T-helper 1 cell (primary cell): ENCODE measurements around the gene TAS1R1.
"Not testable (repeated sequence)": the region's sequence is repeated elsewhere in the genome, so short reads cannot be mapped to it uniquely, and the experiment has no call there.

Experiments used
- DNase-seq, 5 donors: peaks; one replicate each; pipeline ENCODE4 v3.0.0-alpha.2; 2012 to 2020

The TAS1R1 gene

DNA sequence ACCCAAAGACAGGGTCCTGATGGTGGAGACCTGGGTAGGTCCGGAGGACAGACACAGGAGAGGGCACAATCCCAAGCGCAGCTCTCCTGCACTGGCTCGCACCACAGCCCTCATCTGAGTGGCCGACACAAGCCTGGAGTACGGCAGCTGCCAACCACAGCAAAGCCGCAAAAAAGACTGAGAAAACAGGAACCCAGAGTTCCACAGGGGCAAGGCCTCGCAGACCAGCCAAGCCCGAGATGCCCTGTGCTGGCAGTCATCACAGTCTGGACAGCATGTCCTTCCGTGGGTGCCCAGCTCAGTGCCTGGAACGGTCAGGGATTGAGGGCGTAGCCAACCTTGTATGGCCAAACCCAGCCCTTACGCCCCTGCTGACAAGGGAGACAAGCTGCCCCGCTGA, 36.1 kb downstream of the TAS1R1 start:
- DNase-seq: no peak

- no peak for DNase-seq
Observed at GRCh38 chr1:6591644-6592043, 36.5 kb downstream of the TAS1R1 start.

DNA sequence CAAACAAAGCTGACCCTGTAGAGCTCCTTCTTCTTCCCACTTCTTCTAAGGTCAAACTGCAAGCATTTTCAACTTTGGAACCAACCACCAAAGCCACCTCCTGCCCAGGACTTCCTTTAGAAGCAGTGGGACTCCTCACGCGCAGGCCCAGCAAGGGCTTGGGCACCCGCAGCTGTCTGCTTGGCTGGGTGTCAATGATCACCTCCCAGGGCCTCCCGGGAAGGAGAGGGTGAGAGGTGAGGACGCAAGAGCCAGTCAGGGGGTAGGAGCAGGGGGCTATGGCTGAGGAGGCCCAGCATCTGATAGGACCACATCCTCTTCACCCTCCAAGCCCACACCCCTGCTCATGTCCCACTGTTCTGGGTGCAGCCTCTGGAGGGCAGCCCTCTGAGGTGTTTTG, 37.3 kb downstream of the TAS1R1 start:
- DNase-seq: no peak

DNA sequence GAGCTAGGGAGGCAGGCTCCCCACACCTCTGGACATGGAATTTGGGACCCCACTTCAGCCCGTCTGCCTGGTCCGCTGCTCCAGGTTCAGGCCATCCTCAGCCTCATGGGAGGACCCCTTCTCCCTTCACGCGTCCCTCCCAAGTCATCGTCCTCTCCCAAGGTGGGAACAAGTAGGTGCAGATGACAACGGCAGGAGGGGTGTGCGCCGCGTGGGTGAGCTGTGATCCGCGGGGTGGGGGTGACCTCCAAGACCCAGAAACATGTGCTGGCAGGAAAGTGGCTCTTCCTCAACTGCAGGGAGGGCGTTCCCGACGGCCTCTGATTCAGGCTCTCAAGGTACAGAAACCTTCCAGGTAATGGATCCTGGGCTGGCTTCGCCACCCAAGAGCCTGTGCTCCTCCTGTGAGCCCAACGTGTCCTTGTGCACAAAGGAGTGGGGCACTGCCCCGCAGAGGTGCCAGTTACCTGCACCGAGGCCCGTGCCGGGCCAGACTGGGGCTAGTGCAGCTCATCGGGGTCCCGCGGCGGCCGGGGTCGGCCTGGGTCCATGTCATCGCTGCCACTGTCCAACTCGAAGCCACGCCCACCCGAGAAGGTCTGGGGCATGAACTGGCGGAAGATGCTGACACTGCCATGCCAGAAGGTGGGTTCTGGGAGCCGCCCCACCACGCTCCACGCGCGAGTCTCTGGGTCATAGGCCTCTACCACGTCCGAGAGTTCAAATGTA, 37.9 kb downstream of the TAS1R1 start:
- DNase-seq: no peak

GRCh38 chr1:6593810-6594209, 38.7 kb downstream of the TAS1R1 start:
- DNase-seq: no peak

DNA sequence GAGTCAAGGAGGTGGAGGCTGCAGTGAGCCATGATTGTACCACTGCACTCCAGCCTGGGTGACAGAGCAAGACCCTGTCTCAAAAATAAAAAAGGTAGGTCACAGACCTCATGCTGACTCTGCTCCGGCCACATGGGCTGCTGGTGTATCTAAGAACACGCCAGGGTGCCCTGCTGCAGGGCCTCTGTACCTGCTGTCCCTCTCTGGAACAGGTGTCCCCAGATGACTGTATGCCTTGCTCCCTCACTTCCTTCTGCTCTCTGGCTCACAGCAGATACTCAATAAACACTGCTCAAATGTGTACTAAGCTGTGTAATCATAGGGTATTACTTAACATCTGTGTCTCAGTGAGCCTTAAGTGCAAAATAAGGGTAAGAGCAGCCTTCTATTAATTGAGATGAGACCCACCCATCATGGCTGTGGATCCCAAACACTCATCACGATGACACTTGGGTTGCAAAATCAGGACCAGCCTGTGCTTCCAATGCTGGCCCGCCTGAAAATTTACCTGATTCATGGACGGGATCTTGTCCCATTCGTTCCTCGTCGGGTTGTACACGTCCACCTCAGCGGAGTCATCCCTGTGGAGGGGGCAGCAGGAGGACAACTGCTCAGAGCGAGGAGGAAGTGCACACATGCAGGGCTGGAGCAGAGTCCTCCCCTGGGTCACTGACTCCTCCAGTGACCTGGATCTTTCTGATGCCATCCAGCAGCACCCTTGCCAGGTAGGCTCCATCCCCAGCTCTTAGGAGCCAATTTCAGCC, 40.1 kb downstream of the TAS1R1 start:
- no peak for DNase-seq

DNA sequence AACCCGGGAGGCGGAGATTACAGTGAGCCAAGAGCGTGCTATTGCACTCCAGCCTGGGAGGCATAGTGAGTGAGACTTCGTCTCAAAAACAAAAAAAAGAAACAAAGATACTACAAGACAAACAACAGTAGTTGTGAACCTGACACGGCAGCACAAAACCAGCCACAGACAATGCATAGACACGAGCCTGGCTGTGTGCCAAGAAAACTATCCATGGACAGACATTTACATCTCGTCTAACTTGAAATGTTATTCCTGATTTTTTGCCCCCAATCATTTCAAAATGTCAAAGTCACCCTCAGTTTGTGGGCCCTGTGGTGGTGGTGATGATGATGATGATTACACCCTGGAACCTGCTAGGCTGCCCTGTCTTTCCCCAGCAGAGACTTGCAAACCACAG, 41.2 kb downstream of the TAS1R1 start:
- no peak for DNase-seq

GRCh38 chr1:6596886-6597776, 42.0 kb downstream of the TAS1R1 start:
- no peak for DNase-seq

- DNase-seq: no peak
Observed at GRCh38 chr1:6597777-6598131, 42.6 kb downstream of the TAS1R1 start.

DNA sequence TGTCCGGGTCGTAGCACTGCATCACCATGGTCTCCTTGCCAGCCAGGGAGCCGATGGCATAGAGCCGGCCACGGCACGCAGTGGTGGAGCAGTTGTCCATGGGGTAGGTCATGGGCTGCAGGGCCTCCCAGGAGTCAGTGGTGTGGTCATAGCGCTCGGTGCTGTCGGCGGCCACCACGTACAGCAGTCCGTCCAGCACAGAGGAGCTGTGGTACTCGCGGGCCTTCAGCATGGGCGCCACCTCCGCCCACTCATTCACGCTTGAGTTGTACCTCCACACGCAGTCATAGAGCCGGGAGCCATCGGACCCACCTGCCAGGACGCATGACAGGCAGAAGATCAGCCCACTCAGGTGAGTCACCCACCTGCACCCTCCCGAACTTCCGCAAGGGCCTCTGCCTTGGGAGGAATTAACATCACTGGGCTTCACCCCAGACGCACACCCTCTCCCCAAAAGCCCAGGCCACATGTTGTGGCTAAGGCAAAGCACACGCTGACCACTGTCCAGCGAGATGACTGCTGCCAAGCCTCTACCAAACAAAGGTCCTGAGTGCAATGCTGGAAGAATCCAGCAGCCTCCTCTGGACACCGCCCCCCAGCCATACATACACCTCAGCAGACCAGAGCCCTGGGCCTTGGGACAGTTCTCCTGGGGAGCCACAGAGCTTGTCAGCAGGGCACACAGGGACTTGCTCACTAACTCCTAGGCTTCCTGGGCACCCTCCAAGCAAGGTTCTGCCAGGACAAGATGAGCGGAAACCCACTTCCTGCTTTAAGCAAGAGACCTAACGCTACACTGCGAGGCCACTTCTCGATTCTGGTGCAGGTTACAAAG, 44.3 kb downstream of the TAS1R1 start:
- peak in 3 of 5 donors; percentile 24 to 69 (median 40) for DNase-seq

DNA sequence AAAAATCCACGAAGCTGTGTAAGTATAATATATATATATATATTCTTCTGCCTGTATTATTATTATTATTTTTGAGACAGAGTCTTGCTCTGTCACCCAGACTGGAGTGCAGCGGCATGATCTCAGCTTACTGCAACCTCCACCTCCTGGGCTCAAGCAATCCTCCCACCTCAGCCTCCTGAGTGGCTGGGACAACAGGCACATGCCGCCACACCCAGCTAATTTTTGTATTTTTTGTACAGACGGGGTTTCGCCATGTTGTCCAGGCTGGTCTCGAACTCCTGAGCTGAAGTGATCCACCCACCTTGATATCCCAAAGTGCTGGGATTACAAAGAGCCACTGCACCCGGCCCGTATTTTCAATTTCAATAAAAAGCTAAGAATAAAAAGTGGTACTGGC, 44.9 kb downstream of the TAS1R1 start:
- DNase-seq: not testable (repeated sequence)

GRCh38 chr1:6600410-6601048, 45.4 kb downstream of the TAS1R1 start:
- DNase-seq: no peak

GRCh38 chr1:6601049-6601922, 46.2 kb downstream of the TAS1R1 start:
- DNase-seq: peak; percentile 41 to 82 (median 63)

DNA sequence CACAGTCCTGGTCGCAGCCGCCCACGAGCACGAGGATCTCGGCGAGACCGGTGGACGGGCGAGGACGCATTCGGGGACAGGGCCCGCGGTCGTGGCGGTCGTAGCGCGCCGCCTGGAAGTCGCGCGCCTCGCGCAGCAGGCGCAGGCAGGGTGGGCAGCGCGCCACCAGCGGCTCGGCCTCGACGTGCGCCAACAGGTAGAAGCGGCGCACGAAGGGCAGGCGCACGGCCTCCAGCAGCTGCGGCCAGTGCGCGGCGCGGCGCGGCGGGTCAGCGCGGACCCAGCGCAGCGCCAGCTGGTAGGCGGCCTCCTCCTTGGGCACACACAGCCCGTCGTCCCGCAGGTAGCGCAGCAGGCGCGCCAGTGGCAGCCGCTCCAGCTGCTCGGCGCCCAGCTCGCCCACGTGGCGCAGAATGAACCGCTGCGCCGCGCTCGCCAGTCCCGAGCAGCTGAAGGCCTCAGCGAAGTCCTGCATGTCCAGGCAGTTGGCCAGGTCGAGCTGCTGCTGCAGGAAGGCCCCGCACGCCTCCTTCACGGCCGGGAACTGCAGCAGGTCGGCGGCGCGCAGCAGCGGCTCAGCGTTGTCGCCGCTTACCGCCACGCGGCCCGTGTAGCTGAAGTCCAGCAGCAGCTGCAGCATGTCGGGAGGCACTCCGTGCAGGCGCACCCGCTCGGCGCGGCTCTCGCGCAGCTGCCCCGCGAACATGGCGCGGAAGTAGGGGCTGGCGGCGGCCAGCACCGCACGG, 47.0 kb downstream of the TAS1R1 start:
- DNase-seq: peak in 2 of 5 donors; percentile 29 to 38

GRCh38 chr1:6602669-6603237, 47.6 kb downstream of the TAS1R1 start, which contains the start of gene KLHL21:
KLHL21 (minus strand) TSS chr1:6602869; CDS start chr1:6602817, 52 bp downstream.
- peak; percentile 65 to 89 (median 76) for DNase-seq

- DNase-seq: peak in 3 of 5 donors; percentile 43 to 68 (median 44)
Observed at GRCh38 chr1:6603238-6603914, 48.3 kb downstream of the TAS1R1 start.

GRCh38 chr1:6603915-6604558, 48.9 kb downstream of the TAS1R1 start:
- no peak for DNase-seq

DNA sequence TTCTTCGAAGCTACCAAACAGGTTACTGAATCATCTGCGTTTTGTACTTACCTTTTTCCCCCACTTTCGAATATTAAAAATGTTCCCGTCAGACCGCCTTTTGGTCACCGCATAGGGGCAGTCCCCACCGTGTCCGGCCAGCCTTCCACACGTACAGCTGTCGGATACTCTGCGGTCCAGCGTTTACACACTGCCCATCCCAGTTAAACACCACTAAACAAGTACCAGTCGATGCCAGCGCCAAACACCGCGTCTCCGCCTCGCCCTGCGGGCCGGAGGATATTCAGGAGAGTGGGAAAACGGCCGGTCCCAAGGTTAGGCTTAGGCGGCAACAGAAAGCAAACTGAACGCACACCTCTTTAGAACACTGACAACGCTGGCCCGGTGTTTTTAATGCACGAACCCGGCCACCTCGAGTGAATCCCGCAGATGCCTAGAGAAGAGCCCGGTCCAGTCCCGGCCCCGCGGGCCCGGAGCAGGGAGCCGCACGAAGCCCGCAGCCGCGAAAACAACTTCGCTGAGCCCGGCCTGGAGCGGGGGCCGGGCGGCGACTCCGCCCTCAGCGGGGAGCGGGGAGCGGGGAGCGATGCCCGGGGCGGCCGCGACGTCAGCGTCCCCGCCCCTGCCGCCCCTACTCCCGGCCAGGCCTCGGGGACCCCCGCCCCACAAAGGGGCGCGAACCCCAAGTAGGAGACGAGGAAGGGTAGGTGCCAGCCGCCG, 57.7 kb downstream of the TAS1R1 start:
- no peak for DNase-seq
